ENCODE results near the gene KCNMA1.

KCNMA1 gene

GRCh38 chr10:76945166-76945565 is 692.4 kb downstream of the KCNMA1 start:
- no peak for DNase-seq

GRCh38 chr10:76944640-76945039 is 693.0 kb downstream of the KCNMA1 start:
- no peak for DNase-seq

DNA sequence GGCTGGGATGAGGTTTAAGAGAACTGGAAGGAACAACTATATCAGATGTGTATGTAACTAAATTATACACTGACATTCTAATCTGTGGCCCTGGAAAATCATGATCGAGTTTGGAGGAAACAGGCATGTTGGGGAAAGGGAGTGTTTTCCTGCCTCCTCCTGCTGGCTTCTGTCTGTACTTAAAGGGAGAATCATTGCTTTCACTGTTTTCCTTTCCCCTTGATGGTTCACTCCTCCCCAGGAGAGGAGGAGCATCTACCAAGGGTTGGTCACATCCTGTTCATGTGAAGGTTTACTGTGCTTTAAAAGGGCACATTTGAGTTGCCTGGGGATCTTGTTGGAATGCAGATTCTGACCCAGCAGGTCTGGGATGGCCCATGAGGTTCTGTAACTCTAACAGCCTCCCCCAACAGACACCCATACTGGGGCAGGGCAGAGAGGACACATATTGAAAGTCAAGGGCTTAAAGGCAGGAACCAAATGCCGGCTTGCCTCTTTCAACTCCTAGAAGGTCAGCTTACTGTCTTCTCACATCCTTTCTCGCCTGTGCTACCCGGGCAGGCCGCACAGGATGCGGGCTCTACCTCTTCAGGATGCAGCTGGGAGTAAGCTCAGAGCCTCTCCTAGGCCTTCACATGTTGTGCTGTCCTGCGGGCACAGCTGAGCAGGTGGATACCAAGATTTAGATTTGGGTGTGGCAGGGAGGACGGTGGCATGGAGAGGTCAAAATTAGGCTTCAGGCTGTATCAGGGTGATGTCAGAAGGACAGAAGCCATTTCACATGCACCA is 694.8 kb downstream of the KCNMA1 start:
- no peak for DNase-seq

DNA sequence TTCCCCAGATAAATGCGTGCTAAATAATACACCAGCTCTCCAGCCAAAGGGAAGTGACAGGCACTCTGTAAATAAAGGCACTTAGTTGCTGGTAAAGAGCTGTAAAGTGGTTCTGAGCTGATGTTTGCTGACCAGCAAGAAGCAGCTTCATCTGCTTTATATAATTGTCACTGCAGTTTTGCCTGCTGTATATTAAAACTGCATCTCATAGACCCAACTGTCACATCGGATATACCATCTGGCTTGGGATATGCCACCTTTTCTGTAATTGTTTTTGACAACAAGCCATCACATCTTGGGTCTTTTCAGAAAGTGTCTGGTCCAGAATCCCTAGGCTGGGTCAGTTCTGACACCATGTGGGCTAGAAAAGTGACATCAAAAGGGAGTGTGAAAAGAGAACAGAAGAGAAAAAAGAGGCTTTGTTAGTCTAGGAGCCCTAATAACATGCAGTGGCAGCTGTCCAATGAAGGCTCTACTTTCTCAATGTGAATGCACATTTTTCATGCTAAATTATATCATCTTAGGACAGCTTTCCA is 697.6 kb downstream of the KCNMA1 start:
- no peak for DNase-seq

DNA sequence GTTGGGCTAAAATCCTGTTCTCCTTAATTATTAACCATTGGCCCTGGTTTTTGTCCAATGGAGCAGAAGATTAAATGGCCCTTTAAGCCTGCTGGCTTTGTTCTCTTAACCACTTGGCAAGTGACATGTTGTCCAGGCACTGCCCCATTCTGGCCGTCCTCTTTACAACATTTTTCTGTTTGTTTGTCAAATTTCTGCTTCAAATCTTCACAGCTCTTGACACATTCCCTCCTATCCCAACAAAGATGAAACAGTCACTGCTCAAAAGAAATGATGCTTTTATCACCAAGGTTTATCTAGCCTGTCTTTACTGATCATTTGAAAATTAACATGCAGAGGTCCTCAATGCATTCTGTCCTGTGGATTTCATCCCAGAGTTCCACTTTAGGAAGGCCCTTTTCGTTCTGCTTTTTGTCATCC is 700.4 kb downstream of the KCNMA1 start:
- DNase-seq, result no peak

DNA sequence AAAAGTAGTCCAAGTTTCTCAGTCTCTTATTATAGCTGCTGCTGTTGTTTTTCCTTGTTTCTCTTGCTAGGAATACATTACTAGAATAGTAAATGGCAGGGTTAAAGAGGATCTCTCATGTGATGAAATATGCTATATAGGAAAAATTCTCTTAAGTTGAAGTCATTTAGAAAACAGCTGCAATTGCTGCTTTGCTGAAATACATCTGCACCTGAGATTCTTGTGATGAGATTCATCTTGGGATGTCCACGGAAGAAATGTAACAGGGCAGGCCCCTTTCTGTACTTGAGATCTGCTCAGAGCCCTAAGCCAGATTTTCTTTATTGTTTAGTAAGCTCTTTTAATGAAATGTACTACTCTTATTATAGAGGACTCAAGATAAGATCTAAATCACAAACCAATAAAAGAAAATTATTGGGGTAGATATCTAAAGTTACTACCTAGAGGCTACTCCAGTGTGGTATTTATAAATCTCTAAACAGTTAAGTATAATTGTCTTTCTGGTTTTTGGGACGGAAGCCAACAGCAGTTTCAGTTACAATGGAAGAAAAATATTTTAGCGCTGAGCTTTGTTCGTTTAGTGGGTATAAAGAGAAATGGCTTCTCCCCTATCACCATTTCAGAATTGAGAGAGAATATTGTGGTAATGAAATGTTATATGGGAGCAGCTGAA is 701.5 kb downstream of the KCNMA1 start:
- DNase-seq, result no peak

GRCh38 chr10:76928565-76928964 is 709.0 kb downstream of the KCNMA1 start:
- DNase-seq, result no peak

DNA sequence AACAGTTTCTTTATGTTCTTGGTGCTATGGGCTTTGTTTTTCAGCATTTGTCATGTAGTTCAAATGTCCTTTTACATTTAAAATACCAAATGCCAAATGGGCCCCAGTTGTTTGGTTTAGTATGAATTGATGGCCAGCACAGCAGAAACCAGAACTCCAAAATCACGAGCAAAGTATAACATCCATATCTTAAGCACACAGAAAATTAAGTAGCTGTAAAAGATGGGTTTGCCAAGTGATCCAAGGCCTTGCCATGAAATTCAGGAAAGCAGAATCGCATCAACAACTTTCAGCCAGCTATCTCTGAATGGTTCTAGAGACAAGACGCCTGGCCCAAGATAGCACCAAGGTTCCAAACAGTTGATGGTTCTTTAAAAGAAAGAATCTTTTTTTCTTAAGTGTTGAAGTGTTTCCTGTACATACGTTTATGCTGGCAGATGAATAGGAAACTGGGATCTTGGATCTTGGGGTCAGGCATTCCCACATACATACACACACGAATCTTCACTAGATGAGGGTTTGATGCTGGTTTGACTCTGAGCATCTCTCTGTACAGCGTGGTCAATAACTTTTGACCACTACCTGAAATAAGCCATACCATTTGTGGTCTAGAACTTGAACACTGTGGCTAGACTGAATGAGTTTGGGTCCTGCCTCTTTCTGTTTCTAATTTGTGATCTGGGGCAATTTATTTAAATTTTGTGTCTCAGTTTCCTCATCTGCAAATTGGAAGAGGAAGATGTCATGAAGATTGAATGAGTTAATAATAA is 711.8 kb downstream of the KCNMA1 start:
- DNase-seq, result no peak

GRCh38 chr10:76922666-76923065 is 714.9 kb downstream of the KCNMA1 start:
- no peak for DNase-seq

DNA sequence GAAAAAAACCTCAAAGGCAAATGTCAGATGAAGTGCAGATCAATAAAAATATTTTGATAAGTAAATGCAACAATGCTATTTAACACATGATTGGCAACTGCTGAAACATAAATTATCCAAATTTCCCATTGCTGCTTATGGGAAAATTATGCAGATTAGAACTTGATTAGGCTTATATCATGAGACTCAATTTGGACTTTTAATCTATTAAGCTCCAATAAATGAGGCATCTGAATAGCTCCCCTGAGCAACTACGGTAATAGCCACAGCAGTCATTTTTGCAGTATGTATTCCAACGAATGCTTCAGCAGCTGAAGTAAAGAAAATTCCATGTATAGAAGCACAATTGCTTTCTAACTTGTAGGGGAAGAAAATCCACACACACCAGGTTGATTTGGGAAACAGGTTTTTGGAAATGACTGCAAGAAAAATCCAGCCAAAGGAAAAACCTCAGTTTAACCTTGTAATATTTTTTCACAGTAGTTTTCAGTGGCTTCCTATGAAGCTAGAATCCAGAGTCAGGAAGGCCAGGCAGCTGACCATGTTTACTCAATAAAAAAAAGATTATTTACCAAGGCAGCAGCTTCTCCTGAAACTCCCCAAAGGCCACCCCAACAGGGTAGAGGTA is 716.1 kb downstream of the KCNMA1 start:
- DNase-seq, result no peak

GRCh38 chr10:76920581-76920980 is 717.0 kb downstream of the KCNMA1 start:
- DNase-seq, result no peak

- DNase-seq, result no peak
Measured at GRCh38 chr10:76918106-76918505, 719.5 kb downstream of the KCNMA1 start.

- DNase-seq, result no peak
Measured at GRCh38 chr10:76917071-76917470, 720.5 kb downstream of the KCNMA1 start.

DNA sequence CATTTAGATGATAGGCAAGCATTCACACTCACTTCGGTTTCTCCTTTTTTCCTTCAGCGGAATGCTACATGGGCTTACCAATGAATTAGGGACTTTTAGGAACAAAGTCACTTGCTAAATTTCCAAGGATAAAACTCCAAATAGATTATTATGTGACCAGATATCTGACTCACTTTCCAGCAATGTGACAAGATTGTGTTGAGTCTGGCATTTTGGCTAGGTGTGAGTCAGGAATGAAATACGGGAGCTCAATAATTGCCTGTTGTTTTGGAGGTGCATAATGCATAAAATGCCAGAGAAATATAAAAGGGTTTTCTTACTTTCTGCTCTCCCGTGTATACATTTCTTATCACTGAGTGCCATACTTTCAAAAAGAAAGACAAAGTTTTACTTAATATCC is 721.1 kb downstream of the KCNMA1 start:
- no peak for DNase-seq

GRCh38 chr10:76915316-76915715 is 722.3 kb downstream of the KCNMA1 start:
- DNase-seq, result no peak

- no peak for DNase-seq
Measured at GRCh38 chr10:76911184-76911583, 726.4 kb downstream of the KCNMA1 start.

DNA sequence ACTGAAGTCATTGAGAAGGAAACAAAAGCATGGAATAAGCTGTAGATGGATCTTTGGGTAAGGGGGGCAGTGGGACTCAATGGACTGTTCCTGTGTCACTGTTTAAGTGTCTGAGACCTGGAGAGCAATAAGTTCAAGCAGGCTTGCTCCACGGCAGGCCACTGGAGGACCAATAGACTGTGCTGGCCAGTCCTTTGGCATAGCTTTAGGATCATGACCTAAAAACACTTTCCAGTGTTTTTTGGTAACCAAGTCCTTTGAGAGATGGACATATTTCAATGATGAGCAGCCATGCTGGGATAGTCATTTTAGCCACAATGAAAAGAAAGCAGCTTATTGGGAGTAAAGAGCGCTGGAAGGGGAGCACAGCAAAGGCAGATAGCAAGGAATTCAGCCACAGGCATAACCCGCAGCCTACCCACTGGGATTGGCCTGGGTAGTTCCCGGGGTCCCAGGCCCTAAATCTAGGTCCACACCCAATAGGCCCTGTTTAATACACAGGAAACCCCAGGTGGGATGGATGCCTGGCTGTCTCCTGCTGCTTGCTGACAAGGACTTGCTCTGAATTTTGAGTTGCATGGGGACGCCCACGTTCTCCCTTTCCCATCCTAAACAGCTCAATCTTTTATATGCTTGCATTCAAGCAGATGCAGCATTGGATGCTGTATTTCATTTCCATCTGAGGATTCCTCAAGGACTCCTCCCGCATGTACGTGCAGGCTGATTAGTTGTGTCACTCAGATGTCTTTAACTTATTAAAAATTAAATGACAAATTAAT is 727.2 kb downstream of the KCNMA1 start:
- no peak for DNase-seq

DNA sequence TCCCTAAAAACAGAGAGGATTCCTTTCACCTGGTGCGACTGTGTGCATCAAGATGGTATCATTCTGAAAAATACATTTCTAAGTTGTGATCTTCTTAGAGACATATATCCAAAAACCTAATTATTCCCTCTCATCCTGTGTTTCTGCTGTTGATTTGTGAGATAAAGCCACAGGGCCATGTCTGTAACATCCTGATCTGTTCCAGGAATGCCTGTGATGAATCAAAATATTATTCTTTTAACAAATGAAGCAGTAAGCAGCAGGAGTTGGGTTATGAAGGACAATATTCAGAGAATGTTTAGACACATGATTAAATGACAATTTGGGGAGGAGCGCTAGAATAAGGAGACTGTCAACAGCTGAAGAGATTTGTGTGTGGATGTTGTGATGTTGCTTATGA is 731.4 kb downstream of the KCNMA1 start:
- no peak for DNase-seq

GRCh38 chr10:76905251-76905650 is 732.4 kb downstream of the KCNMA1 start:
- no peak for DNase-seq

- no peak for DNase-seq
Measured at GRCh38 chr10:76903387-76903945, 734.1 kb downstream of the KCNMA1 start.

DNA sequence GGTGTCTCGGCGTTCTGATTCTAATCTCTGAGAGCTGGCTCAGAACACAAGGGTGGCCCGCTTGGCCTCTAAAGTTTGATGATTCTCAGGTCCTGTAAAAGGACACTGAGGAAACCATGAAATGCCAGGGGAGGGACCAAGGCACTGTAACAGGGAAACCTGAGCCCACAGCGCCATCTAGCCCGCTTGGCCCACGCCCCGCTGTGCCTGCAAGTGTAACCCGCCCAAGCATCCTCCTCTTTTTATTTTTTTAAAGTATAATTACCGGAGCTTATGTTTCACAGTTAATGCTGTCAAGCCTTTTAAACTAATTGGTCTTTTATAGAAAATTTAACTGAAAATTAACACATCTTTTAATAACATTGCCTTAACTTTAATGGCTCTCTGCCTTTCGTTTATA is 734.7 kb downstream of the KCNMA1 start:
- peak; percentile 23 to 65 (median 45) for DNase-seq

DNA sequence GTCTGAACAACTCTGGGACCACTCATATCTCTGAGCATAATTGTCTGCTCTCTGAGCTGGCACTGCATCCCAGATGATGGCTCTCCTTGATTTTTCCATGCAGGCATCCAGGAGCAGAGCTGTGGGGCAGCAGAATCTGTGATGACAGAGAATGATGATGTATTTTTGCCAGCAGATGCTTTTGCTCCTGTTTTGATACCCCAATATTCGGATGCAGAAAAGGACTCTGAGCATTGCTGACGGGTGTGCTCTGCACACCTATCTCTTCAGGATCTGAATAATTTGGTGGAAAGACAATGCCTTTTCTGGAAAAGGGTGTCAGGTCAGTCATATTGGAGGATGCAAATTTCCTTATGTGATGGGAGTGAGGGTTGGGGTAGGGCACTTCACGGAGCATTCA is 735.9 kb downstream of the KCNMA1 start:
- DNase-seq, result no peak

All from suppressor macrophage treated with lipopolysaccharide for 1 hour (primary cell).